ENCODE measurements around the gene SDK2. TPM values are rescaled to one million over a fixed set of nuclear protein-coding genes. Genes with fewer than 3 reads are reported as not detected.

The SDK2 gene
- polyA plus RNA-seq, 1 experiment = 0.04 TPM

DNA sequence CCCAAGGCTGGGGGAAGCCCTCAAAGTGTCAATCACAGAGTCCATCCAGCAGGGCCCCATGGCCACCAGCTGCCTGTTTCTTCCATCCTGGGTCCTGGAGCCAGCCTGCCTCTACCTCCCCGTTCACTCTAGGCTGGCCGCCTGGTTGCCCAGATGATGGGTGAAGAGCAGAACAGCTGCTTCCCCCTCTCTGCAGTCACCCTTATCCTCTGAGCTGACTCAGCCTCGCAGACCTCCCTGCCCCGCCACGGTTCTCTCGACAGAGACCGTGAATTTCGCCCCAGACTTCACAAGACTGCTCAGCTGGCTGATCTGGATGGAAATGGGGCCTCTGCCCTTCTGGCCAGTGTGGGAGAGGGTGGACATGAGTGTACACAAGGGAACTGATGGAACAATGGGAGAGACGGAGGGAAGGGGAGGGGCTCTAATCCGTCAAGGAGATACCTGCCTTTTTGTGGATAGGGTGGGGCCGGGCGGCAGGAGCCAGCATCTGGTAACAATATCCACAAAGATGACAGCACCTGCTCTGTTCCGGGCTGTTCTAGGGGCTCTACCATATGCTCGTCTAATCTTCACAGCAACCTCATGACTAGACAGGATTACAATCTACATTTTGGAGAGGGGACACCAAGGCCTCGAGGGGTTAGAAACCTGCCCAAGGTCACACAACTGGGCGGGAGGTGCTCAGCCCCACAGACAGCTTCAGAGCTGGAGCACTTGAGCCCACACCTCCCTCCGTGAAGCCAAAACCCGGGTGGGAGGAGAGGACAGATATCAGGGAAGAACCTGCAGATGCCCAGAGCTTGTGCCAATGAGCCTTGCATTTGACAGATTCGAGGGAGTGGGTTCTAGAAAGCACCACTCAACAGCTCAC is 136.0 kb downstream of the SDK2 start:
- ChIA-PET CTCF (no interaction called here), POLR2A (no interaction called here)
- TF ChIP-seq, protein P1, sequence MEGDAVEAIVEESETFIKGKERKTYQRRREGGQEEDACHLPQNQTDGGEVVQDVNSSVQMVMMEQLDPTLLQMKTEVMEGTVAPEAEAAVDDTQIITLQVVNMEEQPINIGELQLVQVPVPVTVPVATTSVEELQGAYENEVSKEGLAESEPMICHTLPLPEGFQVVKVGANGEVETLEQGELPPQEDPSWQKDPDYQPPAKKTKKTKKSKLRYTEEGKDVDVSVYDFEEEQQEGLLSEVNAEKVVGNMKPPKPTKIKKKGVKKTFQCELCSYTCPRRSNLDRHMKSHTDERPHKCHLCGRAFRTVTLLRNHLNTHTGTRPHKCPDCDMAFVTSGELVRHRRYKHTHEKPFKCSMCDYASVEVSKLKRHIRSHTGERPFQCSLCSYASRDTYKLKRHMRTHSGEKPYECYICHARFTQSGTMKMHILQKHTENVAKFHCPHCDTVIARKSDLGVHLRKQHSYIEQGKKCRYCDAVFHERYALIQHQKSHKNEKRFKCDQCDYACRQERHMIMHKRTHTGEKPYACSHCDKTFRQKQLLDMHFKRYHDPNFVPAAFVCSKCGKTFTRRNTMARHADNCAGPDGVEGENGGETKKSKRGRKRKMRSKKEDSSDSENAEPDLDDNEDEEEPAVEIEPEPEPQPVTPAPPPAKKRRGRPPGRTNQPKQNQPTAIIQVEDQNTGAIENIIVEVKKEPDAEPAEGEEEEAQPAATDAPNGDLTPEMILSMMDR (IDR thresholded peaks at IDR 0.05; ENCODE audit: insufficient read depth, low read depth, low read length) = no peak
- no peak for DNase-seq (ENCODE audit: low read depth)
- Histone ChIP-seq H3K27me3 (ENCODE audit: control insufficient read depth, insufficient read depth, low read length) (no peaks in the 10 kb centered on the region), H3K36me3 (ENCODE audit: control insufficient read depth, insufficient read depth, low read length) (no peaks in the 10 kb centered on the region), H3K4me3 (ENCODE audit: low read depth, low read length) (no peak overlapping the region)

DNA sequence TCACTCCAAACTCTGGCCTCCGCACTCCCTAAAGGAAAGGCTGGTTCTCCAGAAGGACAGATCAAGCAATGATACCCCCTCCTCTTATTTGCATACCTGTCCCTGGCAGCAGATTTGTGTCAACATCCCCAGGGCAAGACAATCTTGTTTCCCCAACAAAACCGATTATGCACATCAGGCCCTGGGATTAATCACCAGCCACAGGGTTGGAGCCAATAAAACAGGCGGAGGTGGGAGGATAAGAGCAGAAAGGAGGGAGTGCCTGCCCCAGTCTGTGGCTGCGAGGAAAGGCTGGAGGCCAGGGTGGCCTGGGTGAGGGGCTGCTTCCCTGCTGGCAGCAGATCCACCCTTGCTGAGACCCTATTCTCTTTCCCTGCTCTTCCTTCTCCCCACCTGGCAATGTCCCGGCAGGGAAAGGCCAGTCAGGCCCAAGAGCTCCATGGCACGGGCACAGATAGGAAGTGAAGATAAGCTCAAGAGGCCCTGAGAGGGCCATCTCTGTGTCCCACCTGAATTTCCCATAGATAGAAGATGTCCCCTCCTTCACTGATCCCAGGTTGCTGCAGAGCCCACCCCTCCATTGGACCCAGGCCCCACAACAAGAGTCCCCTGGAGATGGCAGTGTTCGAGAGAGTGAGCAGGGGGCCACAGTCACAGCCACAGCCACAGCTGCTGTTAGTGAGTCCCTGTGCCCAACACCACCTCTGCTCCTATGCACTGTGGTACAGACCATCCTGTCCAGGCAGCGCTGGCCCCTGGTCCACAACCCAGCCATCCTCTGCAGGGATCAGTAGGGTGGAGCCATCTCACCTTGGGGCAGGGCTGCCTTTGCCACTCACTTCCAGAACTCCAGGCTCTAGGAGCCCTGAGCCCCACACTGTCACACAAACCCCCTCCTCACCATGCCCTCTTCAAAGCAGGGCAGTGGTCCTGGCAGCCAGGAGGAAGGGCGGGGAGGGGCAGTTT is 137.5 kb downstream of the SDK2 start:
- POLR2A ChIA-PET = no interaction called here
- no peaks in the 10 kb centered on the region for H3K27me3 ChIP-seq (ENCODE audit: control insufficient read depth, insufficient read depth, low read length)
- DNase-seq (ENCODE audit: low read depth) = no peak
- TF ChIP-seq, protein P1 (IDR thresholded peaks at IDR 0.05; ENCODE audit: insufficient read depth, low read depth, low read length) = no peak
- H3K36me3 ChIP-seq (ENCODE audit: control insufficient read depth, insufficient read depth, low read length) = no peaks in the 10 kb centered on the region
- CTCF ChIA-PET = no interaction called here
- no peak overlapping the region for H3K4me3 ChIP-seq (ENCODE audit: low read depth, low read length)

DNA sequence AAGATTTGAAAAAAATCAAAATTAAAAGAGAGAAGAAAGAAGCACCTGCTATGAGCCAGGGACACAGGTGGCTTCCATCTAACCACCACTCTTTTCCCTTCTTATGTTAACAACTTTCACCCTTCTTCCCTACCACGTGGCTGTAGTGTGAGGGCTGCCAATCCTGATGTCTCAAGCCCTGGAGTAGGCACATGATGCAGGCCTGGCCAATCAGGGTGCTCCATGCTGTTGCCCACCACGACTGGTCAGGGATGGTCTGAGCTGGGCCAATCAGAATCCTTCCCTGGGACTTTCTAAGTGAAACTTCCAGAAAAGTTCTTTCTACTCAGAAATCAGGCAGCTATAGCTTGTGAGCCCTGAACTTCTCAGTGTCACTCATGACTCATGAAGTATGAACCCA is 140.7 kb downstream of the SDK2 start:
- ChIA-PET CTCF (no interaction called here), POLR2A (no interaction called here)
- no peak for DNase-seq (ENCODE audit: low read depth)
- TF ChIP-seq, protein P1 (IDR thresholded peaks at IDR 0.05; ENCODE audit: insufficient read depth, low read depth, low read length) = no peak
- no peaks in the 10 kb centered on the region for H3K36me3 ChIP-seq (ENCODE audit: control insufficient read depth, insufficient read depth, low read length)
- no peak overlapping the region for H3K4me3 ChIP-seq (ENCODE audit: low read depth, low read length)
- no peaks in the 10 kb centered on the region for H3K27me3 ChIP-seq (ENCODE audit: control insufficient read depth, insufficient read depth, low read length)

DNA sequence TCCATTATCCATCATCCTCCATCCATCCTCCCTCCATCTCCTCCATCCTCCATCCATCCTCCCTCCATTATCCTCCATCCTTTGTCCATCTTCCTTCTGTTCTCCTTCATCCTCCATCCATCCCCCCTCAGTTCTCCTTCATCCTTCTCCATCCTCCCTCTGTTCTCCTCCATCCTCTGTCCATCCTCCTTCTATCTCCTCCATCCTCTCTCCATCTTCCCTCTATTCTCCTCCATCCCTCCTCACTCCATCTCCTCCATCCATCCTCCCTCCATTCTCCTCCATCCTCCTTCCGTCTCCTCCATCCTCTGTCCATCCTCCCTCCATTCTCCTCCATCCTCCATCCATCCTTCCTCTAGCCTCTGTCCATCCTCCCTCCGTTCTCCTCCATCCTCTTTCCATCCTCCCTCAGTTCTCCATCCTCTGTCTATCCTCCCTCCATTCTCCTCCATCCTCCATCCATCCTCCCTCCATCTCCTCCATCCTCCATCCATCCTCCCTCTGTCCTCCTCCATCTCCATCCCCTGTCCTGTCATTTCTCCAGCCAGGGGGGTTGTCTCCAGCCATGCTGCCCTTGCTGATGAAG is 143.7 kb downstream of the SDK2 start:
- Histone ChIP-seq H3K27me3 (ENCODE audit: control insufficient read depth, insufficient read depth, low read length) (no peaks in the 10 kb centered on the region), H3K36me3 (ENCODE audit: control insufficient read depth, insufficient read depth, low read length) (no peaks in the 10 kb centered on the region), H3K4me3 (ENCODE audit: low read depth, low read length) (no peak overlapping the region)
- DNase-seq (ENCODE audit: low read depth) = no peak
- TF ChIP-seq, protein P1 (IDR thresholded peaks at IDR 0.05; ENCODE audit: insufficient read depth, low read depth, low read length) = no peak
- POLR2A ChIA-PET = no interaction called here
- CTCF ChIA-PET = no interaction called here
